Pancreas (tissue), 10 donors: Measurements from ENCODE around the gene MLXIP. TPM values are rescaled to one million over a fixed set of nuclear protein-coding genes. Genes with fewer than 3 reads are reported as not detected.

ENCODE experiments used
- ATAC-seq, 4 donors: fragments of 200-7000 bp; cut with Tn5 transposase; one replicate each; pipeline versions ENCODE4 v1.8.0 to v1.9.1; 2020; ENCODE audit warnings: mild to moderate bottlenecking in 4 of 4, moderate library complexity in 4 of 4
- DNase-seq, 6 donors: peaks; one replicate each; pipeline ENCODE4 v3.0.0-alpha.2; 2020
- FAIRE-seq: peaks from 2 replicates; lab custom pipeline; 2012; peaks lifted over from hg19 to GRCh38; lab: Jason Lieb, UNC
- H3K27ac ChIP-seq, 4 donors: fragments of 200-600 bp; sonication (generic); 1 replicate in 3 of 4; 2 replicates in 1 of 4; pipeline versions ENCODE4 v1.5.0 to v1.8.0; 2020
- H3K27me3 ChIP-seq, 4 donors: fragments of 200-600 bp; one replicate each; pipeline ENCODE4 v1.8.0; 2021
- H3K36me3 ChIP-seq, 3 donors: fragments of 200-600 bp; sonication (generic) in 1 of 3; one replicate each; pipeline versions ENCODE4 v1.5.0 to v1.8.0; 2020 to 2021
- H3K4me1 ChIP-seq, 3 donors: fragments of 200-600 bp; one replicate each; pipeline ENCODE4 v1.8.0; 2021
- H3K4me3 ChIP-seq, 4 donors: fragments of 200-600 bp; sonication (generic) in 2 of 4; one replicate each; pipeline versions ENCODE4 v1.5.0 to v1.8.0; 2020 to 2021
- H3K9me3 ChIP-seq, 4 donors: fragments of 200-600 bp; one replicate each; pipeline ENCODE4 v1.8.0; 2021
- WGBS, 2 donors: extraction: QIAGEN DNeasy Blood & Tissue Kit; methylation state at CpG; one replicate each; pipeline ENCODE4 v1.1.7; 2013; 5-methylcytosine and 5-hydroxymethylcytosine counted together
- intact Hi-C, 3 donors: fragments of 100-400 bp; cut with DNase I; formaldehyde crosslinking; loops; one replicate each; pipeline versions ENCODE4 v1.11.1 to v1.14.2; 2022
- polyA plus RNA-seq, 2 donors: library from polyadenylated mRNA; stranded (reverse); fragments of 200-250 nt; gene quantifications; one replicate each; pipeline ENCODE4 v1.2.3, GENCODE V29; 2013
- total RNA-seq, 6 donors: library from RNA; stranded (reverse); fragmentation: NEBNext Ultra II Directional in 4 of 6; extraction: Animal tissue kit (Norgen Biotek cat#: 25700) in 4 of 6; gene quantifications; one replicate each; pipeline versions ENCODE4 v1.2.1 to v1.2.4, GENCODE V29; 2021 to 2023
- TF ChIP-seq, protein P1 (sequence below), 4 donors: fragments of 200-600 bp; sonication (generic) in 3 of 4; IDR thresholded peaks; one replicate each; pipeline versions ENCODE4 v1.5.0 to v1.8.0; 2021; ENCODE audit warnings: antibody characterized with exemption in 4 of 4
- donor health status: healthy with polysubstance abuse.
- donor health status: DM: no; HTN: no; CAD: no; lungs with moderate emphysema.
- donor health status: DM: no; HTN: no; CAD: no.
- donor health status: control.
- donor health status: control.
- donor health status: Bipolar disorder and iron deficiency.
- donor health status: DM: yes; HTN: yes; CAD: no.
- donor health status: DM: no; HTN: no; CAD: no.
- donor health status: DM: no; HTN: no; CAD: no.
- donor health status: DM: yes; HTN: yes; CAD: no.

The MLXIP gene
- total and polyA plus RNA-seq, 8 donors, result 35.4 to 90.1 (median 55.5) TPM

DNA sequence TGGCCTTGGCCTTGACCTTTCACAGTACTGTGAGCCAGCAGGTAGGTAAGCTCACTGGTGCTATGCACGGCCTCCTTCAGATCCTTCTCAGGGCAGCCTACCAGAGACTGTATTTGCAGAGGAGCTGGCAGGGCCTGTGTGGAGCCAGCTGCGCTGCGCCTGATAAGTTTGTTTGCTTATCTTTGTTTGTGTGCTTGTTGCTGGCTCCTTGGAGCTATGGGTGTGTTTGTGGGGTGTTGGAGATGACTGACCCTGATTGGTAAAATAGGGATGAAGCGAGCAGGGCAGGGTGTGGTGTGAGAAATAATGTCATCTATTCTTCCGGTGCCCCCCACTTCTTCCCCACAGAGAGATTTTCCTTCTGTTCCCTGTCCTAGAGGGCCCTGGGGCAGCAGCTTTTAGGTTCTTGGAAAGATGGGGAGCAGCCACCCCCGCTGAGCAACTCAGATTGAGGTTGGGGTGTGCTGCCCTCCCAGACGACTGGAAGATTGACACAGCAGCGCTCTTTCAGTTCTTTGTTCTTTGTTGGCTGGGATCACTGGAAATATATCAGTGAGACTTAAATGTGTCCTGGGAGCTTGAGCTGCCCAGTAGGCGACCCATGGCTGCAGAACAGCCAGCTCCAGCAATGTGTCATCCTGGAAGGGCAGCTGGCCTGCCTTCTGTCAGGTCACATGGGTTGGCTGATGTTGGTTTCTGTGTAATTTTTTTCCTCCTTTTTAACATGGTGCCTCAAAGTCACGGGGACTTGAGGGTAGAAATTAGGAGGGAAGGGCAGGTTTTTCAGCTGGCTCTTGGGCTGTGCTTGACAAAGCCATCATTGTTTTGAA is 19.6 kb downstream of the MLXIP start:
- ATAC-seq, result peak; percentile 88 to 92 (median 91)
- no peaks in the 10 kb centered on the region for H3K27me3 ChIP-seq
- WGBS, 2 donors, result 6 to 8% methylated on average over 10 of the region's 10 CpGs
- H3K4me1 ChIP-seq, result peaks cover 52 to 67% (median 59%) of the 10 kb centered on the region in 3 donors
- FAIRE-seq, result no peak
- no peaks in the 10 kb centered on the region for H3K36me3 ChIP-seq
- TF ChIP-seq, protein P1, sequence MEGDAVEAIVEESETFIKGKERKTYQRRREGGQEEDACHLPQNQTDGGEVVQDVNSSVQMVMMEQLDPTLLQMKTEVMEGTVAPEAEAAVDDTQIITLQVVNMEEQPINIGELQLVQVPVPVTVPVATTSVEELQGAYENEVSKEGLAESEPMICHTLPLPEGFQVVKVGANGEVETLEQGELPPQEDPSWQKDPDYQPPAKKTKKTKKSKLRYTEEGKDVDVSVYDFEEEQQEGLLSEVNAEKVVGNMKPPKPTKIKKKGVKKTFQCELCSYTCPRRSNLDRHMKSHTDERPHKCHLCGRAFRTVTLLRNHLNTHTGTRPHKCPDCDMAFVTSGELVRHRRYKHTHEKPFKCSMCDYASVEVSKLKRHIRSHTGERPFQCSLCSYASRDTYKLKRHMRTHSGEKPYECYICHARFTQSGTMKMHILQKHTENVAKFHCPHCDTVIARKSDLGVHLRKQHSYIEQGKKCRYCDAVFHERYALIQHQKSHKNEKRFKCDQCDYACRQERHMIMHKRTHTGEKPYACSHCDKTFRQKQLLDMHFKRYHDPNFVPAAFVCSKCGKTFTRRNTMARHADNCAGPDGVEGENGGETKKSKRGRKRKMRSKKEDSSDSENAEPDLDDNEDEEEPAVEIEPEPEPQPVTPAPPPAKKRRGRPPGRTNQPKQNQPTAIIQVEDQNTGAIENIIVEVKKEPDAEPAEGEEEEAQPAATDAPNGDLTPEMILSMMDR (IDR thresholded peaks at IDR 0.05), result no peak
- DNase-seq, result peak; percentile 77 to 98 (median 96)
- peak overlapping the region in 2 of 4 donors; percentile 7 to 14 for H3K4me3 ChIP-seq
- H3K27ac ChIP-seq, result peak overlapping the region; percentile 80 to 94 (median 90)
- H3K9me3 ChIP-seq, result no peaks in the 10 kb centered on the region
- intact Hi-C loops, result no loop called here

DNA sequence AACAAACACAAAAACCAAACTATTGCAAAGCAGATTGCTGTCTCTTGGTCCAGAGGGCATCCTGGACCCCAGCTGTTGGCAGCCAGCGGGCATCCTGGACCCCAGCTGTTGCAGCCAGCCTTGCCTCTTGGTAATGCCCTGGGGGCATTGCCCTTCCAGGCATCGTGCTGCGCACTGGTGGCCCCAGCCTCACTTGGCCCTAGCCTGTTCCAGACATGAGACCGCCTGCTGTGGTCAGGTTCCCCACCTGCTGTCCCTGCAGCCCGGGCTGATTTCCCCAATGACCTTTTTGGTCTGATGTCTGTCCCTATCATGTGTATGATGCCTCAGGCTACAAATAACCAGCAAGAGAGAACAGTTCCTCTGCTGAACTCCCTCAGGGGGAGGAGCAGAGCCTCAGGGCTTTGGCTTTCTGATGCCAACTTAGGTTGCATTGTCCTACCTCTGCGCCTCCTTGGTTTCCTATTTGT is 20.8 kb downstream of the MLXIP start:
- Histone ChIP-seq H3K27ac (peak overlapping the region; percentile 80 to 94 (median 90)), H3K36me3 (no peaks in the 10 kb centered on the region), H3K27me3 (no peaks in the 10 kb centered on the region), H3K9me3 (no peaks in the 10 kb centered on the region), H3K4me3 (no peak overlapping the region), H3K4me1 (peaks cover 52 to 68% (median 59%) of the 10 kb centered on the region in 3 donors)
- peak in 2 of 6 donors; percentile 55 to 73 for DNase-seq
- WGBS, 2 donors, result 92 to 93% methylated on average over 6 of the region's 6 CpGs
- intact Hi-C loops, result no loop called here
- TF ChIP-seq, protein P1 (IDR thresholded peaks at IDR 0.05), result no peak
- no peak for ATAC-seq
- no peak for FAIRE-seq

DNA sequence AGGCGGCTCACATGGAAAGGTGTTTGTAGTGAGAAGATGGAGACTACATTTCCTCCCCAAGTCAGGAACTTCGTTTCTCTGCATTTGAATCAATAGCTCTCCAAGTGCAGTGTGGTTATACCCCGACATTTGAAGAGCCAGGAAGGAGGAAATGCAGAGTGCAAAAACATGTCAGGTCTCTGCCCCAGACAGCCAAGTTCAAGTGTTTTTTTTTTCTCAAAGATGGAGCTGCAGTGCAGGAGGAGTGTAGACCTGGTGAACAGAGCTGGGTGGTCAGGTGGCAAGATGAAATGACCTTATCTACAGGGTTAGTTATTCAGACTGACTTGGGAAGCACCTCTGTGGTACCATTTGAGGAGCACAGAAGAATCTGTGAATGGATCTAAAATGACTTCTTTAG is 21.3 kb downstream of the MLXIP start:
- H3K9me3 ChIP-seq, result no peaks in the 10 kb centered on the region
- H3K4me1 ChIP-seq, result peaks cover 52 to 71% (median 59%) of the 10 kb centered on the region in 3 donors
- H3K36me3 ChIP-seq, result no peaks in the 10 kb centered on the region
- intact Hi-C loops, result no loop called here
- H3K4me3 ChIP-seq, result no peak overlapping the region
- FAIRE-seq, result no peak
- TF ChIP-seq, protein P1 (IDR thresholded peaks at IDR 0.05), result no peak
- ATAC-seq, result no peak
- WGBS, 2 donors, result 36% methylated on average over 3 of the region's 3 CpGs
- H3K27me3 ChIP-seq, result no peaks in the 10 kb centered on the region
- no peak for DNase-seq
- peak overlapping the region; percentile 80 to 94 (median 90) for H3K27ac ChIP-seq

DNA sequence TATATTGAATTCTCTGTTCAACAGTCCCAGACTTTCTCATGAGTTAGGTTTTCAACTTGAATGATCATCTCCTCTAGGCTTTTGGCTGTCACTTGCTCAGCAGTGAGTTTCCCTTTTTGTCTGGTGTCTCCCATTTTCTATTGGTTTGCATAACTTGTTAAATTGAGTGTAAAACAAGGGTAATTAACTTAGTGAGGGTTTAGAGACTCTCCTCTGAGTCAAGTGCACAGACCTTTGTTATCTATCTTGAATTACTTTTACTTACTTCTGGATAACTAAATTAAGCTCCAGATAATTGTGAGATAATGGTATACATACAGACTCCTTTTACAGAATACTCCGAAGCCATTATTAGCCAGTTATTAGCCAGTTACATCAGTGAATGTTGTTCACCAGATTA is 22.0 kb downstream of the MLXIP start:
- WGBS, 2 donors, result 47 to 60% methylated on average over 1 of the region's 1 CpG
- H3K9me3 ChIP-seq, result no peaks in the 10 kb centered on the region

More for the DNA sequence above, 22.0 kb downstream of the MLXIP start:
- intact Hi-C loops, result no loop called here
- peak overlapping the region in 2 of 4 donors; percentile 88 to 94 for H3K27ac ChIP-seq
- no peaks in the 10 kb centered on the region for H3K36me3 ChIP-seq
- TF ChIP-seq, protein P1 (IDR thresholded peaks at IDR 0.05), result no peak
- no peak overlapping the region for H3K4me3 ChIP-seq
- no peaks in the 10 kb centered on the region for H3K27me3 ChIP-seq
- DNase-seq (no peak), FAIRE-seq (no peak), ATAC-seq (no peak)
- H3K4me1 ChIP-seq, result peaks cover 52 to 75% (median 59%) of the 10 kb centered on the region in 3 donors
